ENCODE results near the gene PMP22.

GRCh38 chr17:15261802-15262290, 3.3 kb downstream of the PMP22 start:
- TF ChIP-seq POLR2A (IDR thresholded peaks at IDR 0.05) (no peak), CTCF (IDR thresholded peaks at IDR 0.05 in 4 of 5, conservative IDR thresholded peaks at IDR 0.05 in 1 of 5) (no peak)

Data from gastrocnemius medialis (tissue), 4 donors.